Trophoblast cell (in vitro differentiated cells and primary cell): ENCODE data around the gene RNASE7.

ENCODE experiments used
- DNase-seq, 2 donors: peaks; one replicate each; pipeline ENCODE4 v3.0.0-alpha.2; 2016
- H2AFZ ChIP-seq: 2 replicates; pipeline ENCODE4 v1.6.1; 2013; ENCODE audit warnings: low read length, moderate library complexity, mild to moderate bottlenecking; ENCODE audit not compliant: insufficient read depth, poor library complexity
- H2AK5ac ChIP-seq: 2 replicates; pipeline ENCODE4 v1.6.1; 2013; ENCODE audit warnings: mild to moderate bottlenecking, low read length
- H2BK120ac ChIP-seq: 2 replicates; pipeline ENCODE4 v1.6.1; 2013; ENCODE audit warnings: low read length, mild to moderate bottlenecking, moderate library complexity; ENCODE audit not compliant: insufficient read depth, poor library complexity
- H2BK12ac ChIP-seq: 2 replicates; pipeline ENCODE4 v1.6.1; 2013; ENCODE audit warnings: mild to moderate bottlenecking, low read length, moderate library complexity
- H2BK5ac ChIP-seq: 2 replicates; pipeline ENCODE4 v1.6.1; 2013; ENCODE audit warnings: low read length, low read depth, moderate library complexity, mild to moderate bottlenecking; ENCODE audit not compliant: poor library complexity
- H3K14ac ChIP-seq: 2 replicates; pipeline ENCODE4 v1.6.1; 2013; ENCODE audit warnings: mild to moderate bottlenecking, low read length
- H3K18ac ChIP-seq: 2 replicates; pipeline ENCODE4 v1.6.1; 2013; ENCODE audit warnings: mild to moderate bottlenecking, low read length
- H3K23ac ChIP-seq: 2 replicates; pipeline ENCODE4 v1.6.1; 2013; ENCODE audit warnings: low read length
- H3K27ac ChIP-seq: 2 replicates; pipeline ENCODE4 v1.5.1; 2013; ENCODE audit warnings: low read depth, mild to moderate bottlenecking, inconsistent platforms, low read length, moderate library complexity
- H3K27me3 ChIP-seq: 2 replicates; pipeline ENCODE4 v1.6.1; 2013; ENCODE audit warnings: inconsistent platforms, mild to moderate bottlenecking, low read length, moderate library complexity; ENCODE audit not compliant: insufficient read depth
- H3K36me3 ChIP-seq, 2 experiments: 1 replicate in 1 of 2; 2 replicates in 1 of 2; pipeline ENCODE4 v1.6.1; 2013; ENCODE audit warnings: low read length in 2 of 2, mild to moderate bottlenecking in 2 of 2, moderate library complexity in 1 of 2; ENCODE audit not compliant: insufficient read depth in 2 of 2, control insufficient read depth in 1 of 2
- H3K4ac ChIP-seq: 2 replicates; pipeline ENCODE4 v1.6.1; 2013; ENCODE audit warnings: low read depth, mild to moderate bottlenecking, low read length, moderate library complexity
- H3K4me1 ChIP-seq, 2 experiments: 1 replicate in 1 of 2; 2 replicates in 1 of 2; pipeline ENCODE4 v1.6.1; 2013; ENCODE audit warnings: low read length in 2 of 2, mild to moderate bottlenecking in 2 of 2, moderate library complexity in 1 of 2; ENCODE audit not compliant: insufficient read depth in 2 of 2, control insufficient read depth in 1 of 2
- H3K4me2 ChIP-seq: 2 replicates; pipeline ENCODE4 v1.6.1; 2013; ENCODE audit warnings: inconsistent platforms, mild to moderate bottlenecking, low read length, moderate library complexity
- H3K4me3 ChIP-seq: 2 replicates; pipeline ENCODE4 v1.5.1; 2013; ENCODE audit warnings: mild to moderate bottlenecking, low read depth, low read length, inconsistent platforms
- H3K79me1 ChIP-seq: one replicate; pipeline ENCODE4 v1.6.1; 2013; ENCODE audit warnings: low read length
- H3K79me2 ChIP-seq: 2 replicates; pipeline ENCODE4 v1.6.1; 2013; ENCODE audit warnings: low read length, mild to moderate bottlenecking; ENCODE audit not compliant: control insufficient read depth, insufficient read depth, poor library complexity
- H3K9ac ChIP-seq: 2 replicates; pipeline ENCODE4 v1.6.1; 2013; ENCODE audit warnings: mild to moderate bottlenecking, low read length
- H3K9me3 ChIP-seq: 2 replicates; pipeline ENCODE4 v1.6.1; 2013; ENCODE audit warnings: low read depth, mild to moderate bottlenecking, control low read depth, inconsistent platforms, low read length; ENCODE audit not compliant: insufficient read depth
- H4K12ac ChIP-seq: 2 replicates; pipeline ENCODE4 v1.6.1; 2013; ENCODE audit warnings: low read depth, mild to moderate bottlenecking, low read length, moderate library complexity
- H4K8ac ChIP-seq: 2 replicates; pipeline ENCODE4 v1.6.1; 2013; ENCODE audit warnings: low read depth, mild to moderate bottlenecking, low read length, moderate library complexity
- H4K91ac ChIP-seq: one replicate; pipeline ENCODE4 v1.6.1; 2013; ENCODE audit warnings: low read depth, mild to moderate bottlenecking, low read length, moderate library complexity
- WGBS: extraction: QIAGEN DNeasy Blood & Tissue Kit; methylation state at CpG from one replicate; pipeline ENCODE4 v1.1.7; 2013; ENCODE audit warnings: missing lambda C conversion rate; ENCODE audit not compliant: insufficient read length, insufficient coverage; ENCODE audit errors: extremely low coverage; 5-methylcytosine and 5-hydroxymethylcytosine counted together

Gene RNASE7

DNA sequence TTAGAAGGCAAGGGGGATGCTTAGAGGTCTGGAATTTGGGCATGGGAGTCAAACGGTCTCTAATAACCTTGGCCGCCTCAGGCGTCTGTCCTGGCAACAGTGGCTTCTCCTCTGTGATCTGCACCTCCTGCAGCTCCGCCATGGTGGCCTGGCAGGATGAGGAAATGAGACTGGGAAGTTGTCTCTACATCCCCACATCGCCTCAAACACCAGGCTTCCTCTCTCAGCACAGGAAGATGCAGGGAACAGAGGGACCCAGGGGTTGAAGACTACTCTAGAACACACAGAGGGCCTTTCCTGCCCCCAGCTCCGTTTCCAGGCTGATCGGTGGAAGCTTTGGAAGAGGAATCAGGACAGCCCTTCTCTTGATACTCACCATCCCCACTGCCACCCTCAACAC lies 19.0 kb upstream of the RNASE7 start:
- H3K9me3 ChIP-seq = no peaks in the 10 kb centered on the region
- H4K91ac ChIP-seq = no peak overlapping the region
- no CpG with 5 or more reads among the region's 7 CpGs for WGBS

DNA sequence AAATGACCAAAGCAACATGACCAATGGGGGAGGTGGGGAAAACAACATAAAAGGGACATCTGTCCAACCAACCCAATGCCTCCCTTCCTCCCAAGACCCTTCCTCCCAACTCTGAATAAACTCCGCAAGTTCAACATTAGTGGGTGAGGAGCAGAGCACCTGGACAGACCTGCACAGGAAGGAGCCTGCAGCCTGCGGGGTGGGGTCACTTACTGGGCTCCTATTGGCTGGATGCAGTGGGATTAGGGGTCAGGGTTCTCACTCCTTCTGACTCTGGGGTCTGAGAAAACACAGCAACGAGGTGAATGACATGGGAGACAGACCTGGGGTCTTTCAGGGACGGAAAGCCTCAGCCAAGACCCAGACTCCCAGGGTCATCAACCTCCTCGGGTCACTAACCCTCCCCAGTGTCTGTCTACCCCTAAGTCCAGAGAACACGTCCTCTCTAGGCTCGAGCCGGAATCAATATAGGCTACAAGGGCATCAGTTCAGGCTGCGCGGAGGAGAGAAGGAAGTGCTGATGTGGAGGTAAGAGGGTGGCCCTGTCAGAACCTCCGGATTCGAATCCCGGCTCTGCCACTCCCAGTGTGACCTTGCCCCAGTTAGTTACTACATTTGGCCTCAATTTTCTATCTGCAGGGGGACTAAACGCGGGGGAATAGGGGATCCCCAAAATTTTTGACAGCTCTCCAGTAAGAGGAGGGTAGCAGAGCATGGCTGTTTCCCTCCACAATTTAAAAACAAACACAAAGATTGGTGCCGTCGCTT lies 18.2 kb upstream of the RNASE7 start:
- Histone ChIP-seq H3K9ac (no peak overlapping the region), H3K18ac (peak overlapping the region; percentile 99), H3K4me3 (peak overlapping the region; percentile 80), H3K27ac (no peak overlapping the region), H4K91ac (peak overlapping the region; percentile 89), H3K79me2 (peaks cover 6% of the 10 kb centered on the region), H3K9me3 (no peaks in the 10 kb centered on the region), H3K36me3 (no peaks in the 10 kb centered on the region), H3K4me2 (peak overlapping the region; percentile 85), H3K4ac (peak overlapping the region; percentile 73), H3K27me3 (no peaks in the 10 kb centered on the region), H2AFZ (no peak overlapping the region), H2AK5ac (peak overlapping the region; percentile 63), H2BK120ac (peak overlapping the region; percentile 87), H3K79me1 (peaks cover 9% of the 10 kb centered on the region), H2BK5ac (peak overlapping the region; percentile 71), H3K14ac (peak overlapping the region; percentile 97), H2BK12ac (peak overlapping the region; percentile 95), H3K4me1 (peaks cover 27 to 30% of the 10 kb centered on the region in 2 experiments), H4K12ac (peak overlapping the region; percentile 81), H3K23ac (no peak overlapping the region), H4K8ac (peak overlapping the region; percentile 99)
- DNase-seq = no peak
- no CpG with 5 or more reads among the region's 17 CpGs for WGBS

More for the DNA sequence above, 19.0 kb upstream of the RNASE7 start:
- Histone ChIP-seq H3K79me2 (peaks cover 6% of the 10 kb centered on the region), H4K12ac (no peak overlapping the region), H3K18ac (no peak overlapping the region), H3K4me3 (no peak overlapping the region), H3K4me1 (peaks cover 27 to 30% of the 10 kb centered on the region in 2 experiments), H3K4me2 (no peak overlapping the region), H3K27ac (no peak overlapping the region), H3K27me3 (no peaks in the 10 kb centered on the region), H3K79me1 (peaks cover 9% of the 10 kb centered on the region), H2BK5ac (no peak overlapping the region), H3K9ac (no peak overlapping the region), H2AK5ac (no peak overlapping the region), H3K36me3 (peaks cover 0 to 2% of the 10 kb centered on the region in 2 experiments), H2BK12ac (no peak overlapping the region), H4K8ac (no peak overlapping the region), H3K23ac (no peak overlapping the region), H2BK120ac (no peak overlapping the region), H3K4ac (no peak overlapping the region), H3K14ac (no peak overlapping the region), H2AFZ (no peak overlapping the region)
- DNase-seq = no peak

GRCh38 chr14:21024585-21025370 lies 17.4 kb upstream of the RNASE7 start, which contains the start of gene NDRG2:
TSS of gene NDRG2 (minus strand) at chr14:21025061. CDS start at chr14:21023315, 1,746 bp downstream.
- H4K12ac ChIP-seq = peak within 1 kb of the TSS; percentile 81
- peaks cover 6% of the 10 kb centered on the region for H3K79me2 ChIP-seq
- H2AFZ ChIP-seq = peak within 1 kb of the TSS; percentile 95
- WGBS = no CpG with 5 or more reads among the region's 72 CpGs
- H3K9me3 ChIP-seq = no peaks in the 10 kb centered on the region
- DNase-seq = peak in 1 of 2 donors; percentile 43
- H3K4me1 ChIP-seq = peaks cover 27% of the 10 kb centered on the region in 2 experiments
- H2BK5ac ChIP-seq = peak within 1 kb of the TSS; percentile 71
- peak within 1 kb of the TSS; percentile 89 for H4K91ac ChIP-seq
- H2BK12ac ChIP-seq = peak within 1 kb of the TSS; percentile 95
- H3K4ac ChIP-seq = peak within 1 kb of the TSS; percentile 73
- H3K9ac ChIP-seq = no peak within 1 kb of the TSS
- H2BK120ac ChIP-seq = peak within 1 kb of the TSS; percentile 87
- no peak within 1 kb of the TSS for H3K23ac ChIP-seq
- H3K14ac ChIP-seq = peak within 1 kb of the TSS; percentile 97
- H4K8ac ChIP-seq = peak within 1 kb of the TSS; percentile 99
- no peaks in the 10 kb centered on the region for H3K27me3 ChIP-seq
- peak within 1 kb of the TSS; percentile 70 for H2AK5ac ChIP-seq
- no peak within 1 kb of the TSS for H3K27ac ChIP-seq
- peak within 1 kb of the TSS; percentile 80 for H3K4me3 ChIP-seq
- H3K79me1 ChIP-seq = peaks cover 9% of the 10 kb centered on the region
- H3K18ac ChIP-seq = peak within 1 kb of the TSS; percentile 99
- H3K36me3 ChIP-seq = no peaks in the 10 kb centered on the region
- H3K4me2 ChIP-seq = peak within 1 kb of the TSS; percentile 93

- Histone ChIP-seq H4K8ac (peak overlapping the region; percentile 85), H3K4ac (peak overlapping the region; percentile 24), H2AFZ (peak overlapping the region; percentile 53), H2BK5ac (peak overlapping the region; percentile 54), H3K4me1 (peaks cover 27% of the 10 kb centered on the region in 2 experiments), H3K79me1 (peaks cover 9% of the 10 kb centered on the region), H4K91ac (peak overlapping the region; percentile 77), H3K36me3 (no peaks in the 10 kb centered on the region), H3K4me3 (peak overlapping the region; percentile 75), H3K18ac (peak overlapping the region; percentile 94), H3K9ac (no peak overlapping the region), H3K27me3 (no peaks in the 10 kb centered on the region), H4K12ac (peak overlapping the region; percentile 79), H3K14ac (peak overlapping the region; percentile 92), H3K4me2 (peak overlapping the region; percentile 93), H2AK5ac (peak overlapping the region; percentile 70), H3K27ac (no peak overlapping the region), H3K9me3 (no peaks in the 10 kb centered on the region), H2BK12ac (peak overlapping the region; percentile 37), H2BK120ac (peak overlapping the region; percentile 74), H3K79me2 (peaks cover 6% of the 10 kb centered on the region), H3K23ac (no peak overlapping the region)
- DNase-seq = no peak
- WGBS = no CpG with 5 or more reads among the region's 58 CpGs
These were observed 16.5 kb upstream of the RNASE7 start for GRCh38 chr14:21025371-21026273.
